Adipocyte (in vitro differentiated cells): ENCODE data around the gene ELAC2.

ENCODE experiments used
- DNase-seq: peaks from one replicate; pipeline ENCODE4 v3.0.0-alpha.2; 2015; ENCODE audit warnings: low read depth
- H3K27me3 ChIP-seq: replicated peaks from 2 replicates; pipeline ENCODE4 v1.7.0; 2013; ENCODE audit warnings: mild to moderate bottlenecking, low read length, moderate library complexity; ENCODE audit not compliant: control insufficient read depth, insufficient read depth
- H3K36me3 ChIP-seq: 2 replicates; pipeline ENCODE4 v1.7.0; 2013; ENCODE audit warnings: low read length, mild to moderate bottlenecking, moderate library complexity; ENCODE audit not compliant: control insufficient read depth, insufficient read depth, severe bottlenecking
- H3K4me1 ChIP-seq: 2 replicates; pipeline ENCODE4 v1.7.0; 2013; ENCODE audit warnings: mild to moderate bottlenecking, low read length, moderate library complexity; ENCODE audit not compliant: control insufficient read depth, insufficient read depth
- H3K4me3 ChIP-seq: 2 replicates; pipeline ENCODE4 v1.7.0; 2013; ENCODE audit warnings: mild to moderate bottlenecking, low read length, moderate library complexity
- H3K9ac ChIP-seq: 2 replicates; pipeline ENCODE4 v1.7.0; 2013; ENCODE audit warnings: mild to moderate bottlenecking, low read length, moderate library complexity
- H3K9me3 ChIP-seq: 2 replicates; pipeline ENCODE4 v1.7.0; 2013; ENCODE audit warnings: mild to moderate bottlenecking, low read length, moderate library complexity; ENCODE audit not compliant: control insufficient read depth

Gene ELAC2

GRCh38 chr17:12964840-12965239 lies 53.0 kb downstream of the ELAC2 start:
- Histone ChIP-seq H3K27me3 (no peaks in the 10 kb centered on the region), H3K4me1 (no peaks in the 10 kb centered on the region), H3K4me3 (no peak overlapping the region), H3K9ac (no peak overlapping the region), H3K9me3 (no peaks in the 10 kb centered on the region), H3K36me3 (no peaks in the 10 kb centered on the region)
- no peak for DNase-seq

- H3K9me3 ChIP-seq: no peaks in the 10 kb centered on the region
- H3K4me3 ChIP-seq: no peak overlapping the region
- no peaks in the 10 kb centered on the region for H3K27me3 ChIP-seq
- H3K36me3 ChIP-seq: no peaks in the 10 kb centered on the region
- no peak for DNase-seq
- peaks cover 2% of the 10 kb centered on the region for H3K4me1 ChIP-seq
- no peak overlapping the region for H3K9ac ChIP-seq
Observed at GRCh38 chr17:12964162-12964561, 53.7 kb downstream of the ELAC2 start.

- Histone ChIP-seq H3K36me3 (no peaks in the 10 kb centered on the region), H3K9ac (no peak overlapping the region), H3K9me3 (no peaks in the 10 kb centered on the region), H3K4me3 (no peak overlapping the region), H3K27me3 (no peaks in the 10 kb centered on the region), H3K4me1 (peaks cover 8% of the 10 kb centered on the region)
- DNase-seq: no peak
Observed at GRCh38 chr17:12963505-12963904, 54.3 kb downstream of the ELAC2 start.

GRCh38 chr17:12961655-12962054 lies 56.2 kb downstream of the ELAC2 start:
- Histone ChIP-seq H3K9ac (no peak overlapping the region), H3K36me3 (no peaks in the 10 kb centered on the region), H3K27me3 (no peaks in the 10 kb centered on the region), H3K4me1 (peaks cover 8% of the 10 kb centered on the region), H3K9me3 (peaks cover 13% of the 10 kb centered on the region), H3K4me3 (no peak overlapping the region)
- DNase-seq: no peak

DNA sequence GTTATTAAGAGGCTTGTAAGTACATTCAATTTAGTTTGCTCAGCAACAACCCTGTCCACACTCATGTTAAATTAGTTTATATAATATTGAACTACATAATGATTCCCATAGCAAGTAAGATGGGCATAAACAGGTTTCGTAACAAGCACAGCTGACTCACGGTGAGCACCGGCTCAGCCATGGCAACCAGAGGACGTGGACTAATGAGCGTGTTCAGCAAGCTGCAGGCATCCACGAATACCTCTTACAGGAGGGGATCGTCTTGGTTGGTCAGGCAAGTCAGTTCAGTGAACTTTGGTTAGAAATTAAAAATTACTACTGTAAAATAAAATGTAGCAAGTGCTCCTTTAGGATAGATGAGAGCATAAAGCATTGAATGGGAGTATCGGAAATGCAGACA lies 58.4 kb downstream of the ELAC2 start:
- Histone ChIP-seq H3K36me3 (no peaks in the 10 kb centered on the region), H3K4me1 (peaks cover 8% of the 10 kb centered on the region), H3K9me3 (peaks cover 18% of the 10 kb centered on the region), H3K4me3 (no peak overlapping the region), H3K27me3 (no peaks in the 10 kb centered on the region), H3K9ac (no peak overlapping the region)
- no peak for DNase-seq

- no peak for DNase-seq
- H3K9ac ChIP-seq: no peak overlapping the region
- peaks cover 18% of the 10 kb centered on the region for H3K9me3 ChIP-seq
- H3K27me3 ChIP-seq: no peaks in the 10 kb centered on the region
- no peaks in the 10 kb centered on the region for H3K36me3 ChIP-seq
- peaks cover 8% of the 10 kb centered on the region for H3K4me1 ChIP-seq
- H3K4me3 ChIP-seq: no peak overlapping the region
Observed at GRCh38 chr17:12958786-12959185, 59.0 kb downstream of the ELAC2 start.

GRCh38 chr17:12955521-12955920 lies 62.3 kb downstream of the ELAC2 start:
- H3K9me3 ChIP-seq: peaks cover 18% of the 10 kb centered on the region
- no peaks in the 10 kb centered on the region for H3K27me3 ChIP-seq
- H3K9ac ChIP-seq: no peak overlapping the region
- H3K36me3 ChIP-seq: no peaks in the 10 kb centered on the region
- H3K4me3 ChIP-seq: no peak overlapping the region
- no peak for DNase-seq
- peaks cover 8% of the 10 kb centered on the region for H3K4me1 ChIP-seq

DNA sequence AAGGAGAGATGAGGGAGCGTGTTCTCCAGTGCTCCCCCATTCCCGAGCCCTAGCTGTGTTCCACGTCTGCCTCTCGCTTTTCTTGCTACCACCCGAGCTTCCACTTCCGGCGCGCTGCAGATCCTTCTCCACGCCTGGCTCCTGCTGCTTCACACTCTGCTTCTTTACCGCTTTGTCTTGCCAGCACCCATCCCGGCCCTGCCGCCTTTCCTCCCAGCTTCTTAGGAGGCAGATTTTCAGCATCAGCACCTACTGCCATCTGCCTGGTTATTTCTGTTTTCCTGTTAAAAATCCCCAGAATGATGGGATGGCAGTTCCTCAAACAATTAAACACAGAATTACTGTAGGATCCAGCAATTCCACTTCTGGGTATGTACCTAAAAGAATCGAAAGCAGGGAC lies 64.7 kb downstream of the ELAC2 start:
- H3K36me3 ChIP-seq: no peaks in the 10 kb centered on the region
- no peaks in the 10 kb centered on the region for H3K27me3 ChIP-seq
- no peak overlapping the region for H3K4me3 ChIP-seq
- no peak for DNase-seq
- no peaks in the 10 kb centered on the region for H3K4me1 ChIP-seq
- H3K9ac ChIP-seq: no peak overlapping the region
- peaks cover 16% of the 10 kb centered on the region for H3K9me3 ChIP-seq

DNA sequence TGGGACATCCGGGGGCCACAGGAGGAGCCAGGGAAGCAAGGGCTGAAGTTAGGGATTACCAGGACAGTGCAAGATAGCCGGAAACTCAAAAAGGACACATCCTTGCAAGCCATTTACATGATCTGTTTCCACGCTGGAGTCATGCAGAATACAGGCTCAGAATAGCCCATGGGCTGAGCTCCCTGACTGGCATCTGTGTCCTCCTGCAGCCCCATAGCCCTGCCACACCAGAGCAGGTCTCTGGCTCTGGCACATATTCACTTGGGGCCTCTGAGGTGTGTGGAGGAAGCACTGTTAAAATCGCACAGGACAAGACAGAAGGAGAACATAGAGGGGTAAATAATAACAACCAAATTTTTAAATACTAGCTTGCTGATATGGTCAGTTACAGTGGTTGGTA lies 65.8 kb downstream of the ELAC2 start:
- no peaks in the 10 kb centered on the region for H3K27me3 ChIP-seq
- peaks cover 5% of the 10 kb centered on the region for H3K9me3 ChIP-seq
- no peak for DNase-seq
- no peaks in the 10 kb centered on the region for H3K4me1 ChIP-seq
- no peak overlapping the region for H3K4me3 ChIP-seq
- H3K9ac ChIP-seq: no peak overlapping the region
- H3K36me3 ChIP-seq: no peaks in the 10 kb centered on the region

GRCh38 chr17:12947047-12947446 lies 70.8 kb downstream of the ELAC2 start:
- H3K9ac ChIP-seq: no peak overlapping the region
- H3K9me3 ChIP-seq: no peaks in the 10 kb centered on the region
- H3K4me1 ChIP-seq: no peaks in the 10 kb centered on the region
- H3K27me3 ChIP-seq: no peaks in the 10 kb centered on the region
- no peak for DNase-seq
- H3K4me3 ChIP-seq: no peak overlapping the region
- H3K36me3 ChIP-seq: no peaks in the 10 kb centered on the region
